ENCODE data around the gene RIPK3.

DNA sequence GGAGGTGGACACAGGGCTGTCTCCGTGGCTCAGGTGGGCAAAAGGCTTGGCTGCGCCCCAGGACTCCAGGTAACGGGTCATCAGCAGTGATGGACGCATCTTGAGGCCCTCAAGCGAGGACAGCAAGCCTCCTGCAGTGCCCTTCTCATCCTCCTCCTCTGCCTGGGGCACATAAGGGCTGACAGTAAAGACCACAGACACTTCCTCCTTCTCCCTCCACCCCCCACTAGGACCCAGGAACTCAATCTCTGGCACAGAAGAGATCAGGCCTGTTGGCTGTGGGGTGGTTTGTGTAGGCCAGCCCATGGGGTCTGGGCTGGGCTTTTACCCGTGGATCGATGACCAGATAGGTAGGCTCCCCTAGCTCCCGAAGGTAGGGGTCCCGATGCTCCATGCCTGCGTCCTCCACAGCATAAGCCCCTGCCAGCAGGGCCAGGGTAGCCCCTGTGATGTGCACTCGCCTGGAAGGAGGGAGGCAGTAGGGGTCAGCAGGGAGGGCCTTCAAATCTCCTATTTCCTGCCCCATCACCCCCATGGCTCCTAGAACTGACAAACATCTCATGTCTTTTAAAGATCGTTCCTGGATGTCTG, 10.6 kb downstream of the RIPK3 start:
- TF ChIP-seq TAF1 (IDR thresholded peaks at IDR 0.05; ENCODE audit: borderline replicate concordance, low read depth, low read length) (no peak), CHD2 (IDR thresholded peaks at IDR 0.05; ENCODE audit: low read length, partially characterized antibody) (no peak), SMC3 (IDR thresholded peaks at IDR 0.05; ENCODE audit: low read depth, low read length) (no peak), TCF12 (IDR thresholded peaks at IDR 0.05) (no peak), EP300 (IDR thresholded peaks at IDR 0.05; ENCODE audit: borderline replicate concordance in 1 of 2, low read depth in 1 of 2, low read length in 1 of 2) (no peak), MXI1 (IDR thresholded peaks at IDR 0.05; ENCODE audit: low read depth, low read length) (no peak), POLR2AphosphoS5 (IDR thresholded peaks at IDR 0.05; ENCODE audit: low read depth, low read length) (no peak), RAD21 (IDR thresholded peaks at IDR 0.05; ENCODE audit: low read length) (no peak), RFX5 (IDR thresholded peaks at IDR 0.05; ENCODE audit: low read length) (no peak), RCOR1 (IDR thresholded peaks at IDR 0.05; ENCODE audit: low read length) (no peak)
- TF ChIP-seq, protein P1, sequence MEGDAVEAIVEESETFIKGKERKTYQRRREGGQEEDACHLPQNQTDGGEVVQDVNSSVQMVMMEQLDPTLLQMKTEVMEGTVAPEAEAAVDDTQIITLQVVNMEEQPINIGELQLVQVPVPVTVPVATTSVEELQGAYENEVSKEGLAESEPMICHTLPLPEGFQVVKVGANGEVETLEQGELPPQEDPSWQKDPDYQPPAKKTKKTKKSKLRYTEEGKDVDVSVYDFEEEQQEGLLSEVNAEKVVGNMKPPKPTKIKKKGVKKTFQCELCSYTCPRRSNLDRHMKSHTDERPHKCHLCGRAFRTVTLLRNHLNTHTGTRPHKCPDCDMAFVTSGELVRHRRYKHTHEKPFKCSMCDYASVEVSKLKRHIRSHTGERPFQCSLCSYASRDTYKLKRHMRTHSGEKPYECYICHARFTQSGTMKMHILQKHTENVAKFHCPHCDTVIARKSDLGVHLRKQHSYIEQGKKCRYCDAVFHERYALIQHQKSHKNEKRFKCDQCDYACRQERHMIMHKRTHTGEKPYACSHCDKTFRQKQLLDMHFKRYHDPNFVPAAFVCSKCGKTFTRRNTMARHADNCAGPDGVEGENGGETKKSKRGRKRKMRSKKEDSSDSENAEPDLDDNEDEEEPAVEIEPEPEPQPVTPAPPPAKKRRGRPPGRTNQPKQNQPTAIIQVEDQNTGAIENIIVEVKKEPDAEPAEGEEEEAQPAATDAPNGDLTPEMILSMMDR (IDR thresholded peaks at IDR 0.05), result no peak
- TF ChIP-seq, protein P2, sequence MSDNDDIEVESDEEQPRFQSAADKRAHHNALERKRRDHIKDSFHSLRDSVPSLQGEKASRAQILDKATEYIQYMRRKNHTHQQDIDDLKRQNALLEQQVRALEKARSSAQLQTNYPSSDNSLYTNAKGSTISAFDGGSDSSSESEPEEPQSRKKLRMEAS (IDR thresholded peaks at IDR 0.05; ENCODE audit: low read depth), result no peak
- TF ChIP-seq, protein P3, sequence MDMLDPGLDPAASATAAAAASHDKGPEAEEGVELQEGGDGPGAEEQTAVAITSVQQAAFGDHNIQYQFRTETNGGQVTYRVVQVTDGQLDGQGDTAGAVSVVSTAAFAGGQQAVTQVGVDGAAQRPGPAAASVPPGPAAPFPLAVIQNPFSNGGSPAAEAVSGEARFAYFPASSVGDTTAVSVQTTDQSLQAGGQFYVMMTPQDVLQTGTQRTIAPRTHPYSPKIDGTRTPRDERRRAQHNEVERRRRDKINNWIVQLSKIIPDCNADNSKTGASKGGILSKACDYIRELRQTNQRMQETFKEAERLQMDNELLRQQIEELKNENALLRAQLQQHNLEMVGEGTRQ (IDR thresholded peaks at IDR 0.05; ENCODE audit: borderline replicate concordance, low read depth, low read length), result no peak
- TF ChIP-seq, protein P4, sequence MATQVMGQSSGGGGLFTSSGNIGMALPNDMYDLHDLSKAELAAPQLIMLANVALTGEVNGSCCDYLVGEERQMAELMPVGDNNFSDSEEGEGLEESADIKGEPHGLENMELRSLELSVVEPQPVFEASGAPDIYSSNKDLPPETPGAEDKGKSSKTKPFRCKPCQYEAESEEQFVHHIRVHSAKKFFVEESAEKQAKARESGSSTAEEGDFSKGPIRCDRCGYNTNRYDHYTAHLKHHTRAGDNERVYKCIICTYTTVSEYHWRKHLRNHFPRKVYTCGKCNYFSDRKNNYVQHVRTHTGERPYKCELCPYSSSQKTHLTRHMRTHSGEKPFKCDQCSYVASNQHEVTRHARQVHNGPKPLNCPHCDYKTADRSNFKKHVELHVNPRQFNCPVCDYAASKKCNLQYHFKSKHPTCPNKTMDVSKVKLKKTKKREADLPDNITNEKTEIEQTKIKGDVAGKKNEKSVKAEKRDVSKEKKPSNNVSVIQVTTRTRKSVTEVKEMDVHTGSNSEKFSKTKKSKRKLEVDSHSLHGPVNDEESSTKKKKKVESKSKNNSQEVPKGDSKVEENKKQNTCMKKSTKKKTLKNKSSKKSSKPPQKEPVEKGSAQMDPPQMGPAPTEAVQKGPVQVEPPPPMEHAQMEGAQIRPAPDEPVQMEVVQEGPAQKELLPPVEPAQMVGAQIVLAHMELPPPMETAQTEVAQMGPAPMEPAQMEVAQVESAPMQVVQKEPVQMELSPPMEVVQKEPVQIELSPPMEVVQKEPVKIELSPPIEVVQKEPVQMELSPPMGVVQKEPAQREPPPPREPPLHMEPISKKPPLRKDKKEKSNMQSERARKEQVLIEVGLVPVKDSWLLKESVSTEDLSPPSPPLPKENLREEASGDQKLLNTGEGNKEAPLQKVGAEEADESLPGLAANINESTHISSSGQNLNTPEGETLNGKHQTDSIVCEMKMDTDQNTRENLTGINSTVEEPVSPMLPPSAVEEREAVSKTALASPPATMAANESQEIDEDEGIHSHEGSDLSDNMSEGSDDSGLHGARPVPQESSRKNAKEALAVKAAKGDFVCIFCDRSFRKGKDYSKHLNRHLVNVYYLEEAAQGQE (IDR thresholded peaks at IDR 0.05; ENCODE audit: low read depth, low read length), result no peak

Data from SK-N-SH (cell line).